Activated T-cell treated with anti-CD3 and anti-CD28 coated beads, Interleukin-2, amount 50 U/mL, for 1 hour (primary cell): ENCODE data around the gene SLC37A1.

Experiments used
- DNase-seq: peaks from one replicate; pipeline ENCODE4 v3.0.0-alpha.2; 2020

SLC37A1 gene

GRCh38 chr21:42580076-42580792 lies 66.6 kb downstream of the SLC37A1 start:
- DNase-seq: peak; percentile 4

GRCh38 chr21:42580793-42581321 lies 67.2 kb downstream of the SLC37A1 start:
- peak; percentile 11 for DNase-seq

GRCh38 chr21:42581336-42581992 lies 67.8 kb downstream of the SLC37A1 start:
- no peak for DNase-seq

GRCh38 chr21:42581993-42582786 lies 68.5 kb downstream of the SLC37A1 start:
- no peak for DNase-seq

- no peak for DNase-seq
These were observed 69.3 kb downstream of the SLC37A1 start for GRCh38 chr21:42582787-42583476.

- DNase-seq: no peak
These were observed 70.0 kb downstream of the SLC37A1 start for GRCh38 chr21:42583477-42584295.

GRCh38 chr21:42584296-42584641 lies 70.6 kb downstream of the SLC37A1 start:
- DNase-seq: no peak

- DNase-seq: no peak
These were observed 72.2 kb downstream of the SLC37A1 start for GRCh38 chr21:42585881-42586280.

- DNase-seq: no peak
These were observed 72.8 kb downstream of the SLC37A1 start for GRCh38 chr21:42586406-42586805.

- DNase-seq: no peak
These were observed 73.4 kb downstream of the SLC37A1 start for GRCh38 chr21:42587036-42587435.

GRCh38 chr21:42590431-42591131 lies 76.9 kb downstream of the SLC37A1 start:
- DNase-seq: no peak

GRCh38 chr21:42591170-42591869 lies 77.7 kb downstream of the SLC37A1 start:
- DNase-seq: no peak

- DNase-seq: no peak
These were observed 78.6 kb downstream of the SLC37A1 start for GRCh38 chr21:42592156-42592820.

GRCh38 chr21:42593007-42593814 lies 79.6 kb downstream of the SLC37A1 start:
- peak; percentile 73 for DNase-seq

- no peak for DNase-seq
These were observed 81.1 kb downstream of the SLC37A1 start for GRCh38 chr21:42594616-42595282.

- no peak for DNase-seq
These were observed 81.9 kb downstream of the SLC37A1 start for GRCh38 chr21:42595283-42596187.

- DNase-seq: no peak
These were observed 83.0 kb downstream of the SLC37A1 start for GRCh38 chr21:42596657-42597056.
